Stimulated activated CD4-positive, alpha-beta T cell treated with anti-CD3 and anti-CD28 coated beads, Interleukin-4, amount 100 ng/mL, for 24 hours (primary cell): ENCODE results near the gene FARP1.

Experiments used
- DNase-seq: peaks from one replicate; pipeline ENCODE4 v3.0.0-alpha.2; 2020

Gene FARP1

GRCh38 chr13:98141509-98142379, 1.1 kb upstream of the FARP1 start:
- no peak for DNase-seq

- DNase-seq: no peak
Observed at GRCh38 chr13:98143157-98143553, 261 bp downstream of the FARP1 start.

- no peak for DNase-seq
Observed at GRCh38 chr13:98143601-98144026, 720 bp downstream of the FARP1 start.

- no peak for DNase-seq
Observed at GRCh38 chr13:98144027-98144741, 1.3 kb downstream of the FARP1 start.

GRCh38 chr13:98144801-98145350, 2.0 kb downstream of the FARP1 start:
- DNase-seq: no peak

- no peak for DNase-seq
Observed at GRCh38 chr13:98147521-98147920, 4.6 kb downstream of the FARP1 start.

- no peak for DNase-seq
Observed at GRCh38 chr13:98150832-98151479, 8.1 kb downstream of the FARP1 start.

- DNase-seq: no peak
Observed at GRCh38 chr13:98155475-98156109, 12.7 kb downstream of the FARP1 start.

- DNase-seq: no peak
Observed at GRCh38 chr13:98156259-98156658, 13.4 kb downstream of the FARP1 start.

GRCh38 chr13:98157188-98157587, 14.3 kb downstream of the FARP1 start:
- no peak for DNase-seq

GRCh38 chr13:98157609-98158008, 14.7 kb downstream of the FARP1 start:
- no peak for DNase-seq

GRCh38 chr13:98158172-98158899, 15.4 kb downstream of the FARP1 start:
- DNase-seq: no peak

- DNase-seq: no peak
Observed at GRCh38 chr13:98162935-98163334, 20.0 kb downstream of the FARP1 start.

- no peak for DNase-seq
Observed at GRCh38 chr13:98169331-98169730, 26.4 kb downstream of the FARP1 start.

- no peak for DNase-seq
Observed at GRCh38 chr13:98171900-98172589, 29.2 kb downstream of the FARP1 start.

GRCh38 chr13:98172590-98173422, 29.9 kb downstream of the FARP1 start:
- no peak for DNase-seq

- DNase-seq: no peak
Observed at GRCh38 chr13:98173431-98174152, 30.7 kb downstream of the FARP1 start.

GRCh38 chr13:98174307-98174706, 31.4 kb downstream of the FARP1 start:
- DNase-seq: no peak

GRCh38 chr13:98175043-98175442, 32.1 kb downstream of the FARP1 start:
- no peak for DNase-seq

GRCh38 chr13:98175823-98176222, 32.9 kb downstream of the FARP1 start:
- DNase-seq: no peak
